Spleen (tissue), 7 donors: ENCODE results near the gene INVS.
"Not testable (repeated sequence)": the region's sequence is repeated elsewhere in the genome, so short reads cannot be mapped to it uniquely, and the experiment has no call there.

Source experiments
- CTCF ChIP-seq, 11 experiments: fragments of 200-600 bp in 7 of 11; fragments of 450-650 bp in 4 of 11; sonication (generic) in 4 of 11; IDR thresholded peaks in 8 of 11; conservative IDR thresholded peaks in 3 of 11; 1 replicate in 7 of 11; 2 replicates in 4 of 11; pipeline versions ENCODE4 v1.4.0 to v1.8.0; 2016 to 2021; ENCODE audit warnings: antibody characterized with exemption in 11 of 11, inconsistent platforms in 4 of 11, mild to moderate bottlenecking in 1 of 11
- POLR2A ChIP-seq, 3 donors: fragments of 450-650 bp; IDR thresholded peaks; one replicate each; pipeline ENCODE4 v1.5.1; 2017; ENCODE audit warnings: antibody characterized with exemption in 3 of 3, mild to moderate bottlenecking in 1 of 3
- POLR2AphosphoS5 ChIP-seq, 3 donors: sonication (generic); formaldehyde crosslinking; IDR thresholded peaks; one replicate each; pipeline ENCODE4 v1.5.1; 2017; ENCODE audit warnings: antibody characterized with exemption in 3 of 3
- donor health status: DM: no; HTN: no; CAD: no; lungs with moderate emphysema.
- donor health status: DM: no; HTN: no; CAD: no.
- donor health status: DM: no; HTN: no; CAD: no.

- TF ChIP-seq CTCF (IDR thresholded peaks at IDR 0.05 in 8 of 11, conservative IDR thresholded peaks at IDR 0.05 in 3 of 11); POLR2A (IDR thresholded peaks at IDR 0.05); POLR2AphosphoS5 (IDR thresholded peaks at IDR 0.05): not testable (repeated sequence)
Observed at GRCh38 chr9:100136799-100137198, 37.8 kb downstream of the INVS start.
